ENCODE measurements around the gene N4BP2L2. TPM values are rescaled to one million over a fixed set of nuclear protein-coding genes. Genes with fewer than 3 reads are reported as not detected.
A peak's percentile ranks its signal among the peaks of the same experiment; 100 is the strongest.

Gene N4BP2L2
- total and polyA plus RNA-seq, 2 of the 13 experiments (the other 11 are each of a cell fraction or from before 2014, with no cell fraction given), result 58.9 to 81.2 TPM

DNA sequence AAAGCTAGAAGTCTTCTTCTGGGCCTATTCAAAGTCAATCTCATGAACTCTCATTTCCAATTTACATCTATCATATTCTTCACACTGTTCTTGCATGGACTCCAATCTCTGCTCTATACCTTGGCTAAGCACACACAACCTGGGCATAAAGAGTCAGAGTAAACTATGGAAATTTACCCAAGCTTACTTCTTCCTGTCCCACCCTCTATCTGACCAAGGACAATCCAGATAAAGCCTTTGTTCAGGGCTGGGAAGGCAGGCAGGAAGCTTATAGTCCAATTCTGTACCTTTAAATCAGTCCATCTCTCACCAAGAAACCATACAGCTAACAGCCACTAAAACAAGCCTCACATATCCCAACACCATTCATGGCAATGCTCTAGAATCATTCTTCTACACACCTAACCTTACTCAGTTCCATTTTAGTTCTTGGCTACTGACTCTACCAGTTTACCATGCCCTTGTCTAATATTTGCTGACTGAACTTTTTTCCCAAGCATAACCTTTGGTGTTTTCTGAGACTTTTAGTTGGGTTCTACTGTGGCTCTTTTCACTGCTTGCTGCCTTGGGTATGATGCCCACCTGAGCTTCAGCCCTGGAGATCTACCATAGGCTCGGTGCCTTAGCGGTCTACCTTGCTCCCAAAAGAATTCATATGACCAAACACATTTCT lies 38.9 kb downstream of the N4BP2L2 start (continued):
- TF ChIP-seq POGZ (CRISPR knock-in tag; IDR thresholded peaks at IDR 0.05), result peak; percentile 50; the same call in 1 of the 2 replicates

DNA sequence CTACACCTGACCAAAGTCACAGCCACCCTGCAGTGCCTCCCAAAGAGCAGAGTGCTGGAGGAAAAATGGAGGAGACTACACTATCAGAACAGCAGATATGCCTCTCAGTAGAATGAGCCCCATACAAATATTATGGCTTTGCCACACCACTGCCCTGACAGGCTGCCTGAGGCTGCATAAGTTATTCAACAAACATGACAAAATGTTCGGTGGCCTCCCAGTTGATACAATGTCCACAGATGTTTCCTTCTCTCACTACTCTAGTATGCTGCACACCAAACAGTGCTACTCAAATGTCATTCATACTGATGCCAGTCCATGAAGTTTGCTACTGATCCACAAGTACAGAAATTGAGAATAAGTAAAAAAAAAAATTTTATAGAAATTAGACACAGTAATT lies 41.0 kb downstream of the N4BP2L2 start:
- Histone ChIP-seq H3K4me3 (replicated peaks in 1 of 3; ENCODE audit: insufficient read depth in 1 of 3, low read depth in 2 of 3, low read length in 3 of 3) (no peak overlapping the region), H3K9me3 (ENCODE audit: low read length) (no peaks in the 10 kb centered on the region), H2AFZ (ENCODE audit: low read length) (no peak overlapping the region), H3K79me2 (ENCODE audit: insufficient read depth, low read length) (peaks cover 4% of the 10 kb centered on the region), H3K9ac (ENCODE audit: insufficient read depth, low read depth, low read length) (no peak overlapping the region), H3K36me3 (replicated peaks in 1 of 2; ENCODE audit: control insufficient read depth in 1 of 2, insufficient read depth in 2 of 2, low read length in 2 of 2) (no peaks in the 10 kb centered on the region), H3K27ac (ENCODE audit: extremely low read length, insufficient read depth, low read length) (no peak overlapping the region), H3K4me2 (ENCODE audit: low read depth, low read length) (no peak overlapping the region), H3K27me3 (ENCODE audit: control insufficient read depth in 1 of 2, insufficient read depth in 2 of 2, low read length in 2 of 2) (no peaks in the 10 kb centered on the region), H3K4me1 (ENCODE audit: insufficient read depth, low read length) (peaks cover 54% of the 10 kb centered on the region), H4K20me1 (ENCODE audit: insufficient read depth, low read length) (no peaks in the 10 kb centered on the region)
- peak; percentile 13 for DNase-seq (ENCODE audit: low spot score)
- FAIRE-seq, result no peak
- intact Hi-C loops (cut with micrococcal nuclease; ENCODE audit: unreplicated experiment) (loop anchor here (5.0 kb wide), 1 partner anchor 40 kb away; the partner anchor contains the start of gene N4BP2L2), in situ Hi-C loops (cut with HindIII; ENCODE audit: extremely low pct_ligation_motif_present, low pct_unique_long_range_greater_than_20kb) (no loop called here)
- BruUV-seq (replicated peaks), result no TSS peak
- peak; percentile 39 for ATAC-seq
- POLR2A ChIA-PET, result no interaction called here
- 45% methylated on average over 1 of the region's 1 CpG for WGBS (ENCODE audit: low lambda C conversion rate)
- CTCF ChIA-PET (ENCODE audit: low intra/inter-chr PET ratio, low total read pairs), result no interaction called here
- TF ChIP-seq ZNF879 (CRISPR knock-in tag; IDR thresholded peaks at IDR 0.05), result no peak
- TF ChIP-seq ATF1 (CRISPR knock-in tag; IDR thresholded peaks at IDR 0.05), result no peak
- TF ChIP-seq ZNF775 (CRISPR knock-in tag; IDR thresholded peaks at IDR 0.05; ENCODE audit: borderline replicate concordance), result no peak
- TF ChIP-seq, protein P1, sequence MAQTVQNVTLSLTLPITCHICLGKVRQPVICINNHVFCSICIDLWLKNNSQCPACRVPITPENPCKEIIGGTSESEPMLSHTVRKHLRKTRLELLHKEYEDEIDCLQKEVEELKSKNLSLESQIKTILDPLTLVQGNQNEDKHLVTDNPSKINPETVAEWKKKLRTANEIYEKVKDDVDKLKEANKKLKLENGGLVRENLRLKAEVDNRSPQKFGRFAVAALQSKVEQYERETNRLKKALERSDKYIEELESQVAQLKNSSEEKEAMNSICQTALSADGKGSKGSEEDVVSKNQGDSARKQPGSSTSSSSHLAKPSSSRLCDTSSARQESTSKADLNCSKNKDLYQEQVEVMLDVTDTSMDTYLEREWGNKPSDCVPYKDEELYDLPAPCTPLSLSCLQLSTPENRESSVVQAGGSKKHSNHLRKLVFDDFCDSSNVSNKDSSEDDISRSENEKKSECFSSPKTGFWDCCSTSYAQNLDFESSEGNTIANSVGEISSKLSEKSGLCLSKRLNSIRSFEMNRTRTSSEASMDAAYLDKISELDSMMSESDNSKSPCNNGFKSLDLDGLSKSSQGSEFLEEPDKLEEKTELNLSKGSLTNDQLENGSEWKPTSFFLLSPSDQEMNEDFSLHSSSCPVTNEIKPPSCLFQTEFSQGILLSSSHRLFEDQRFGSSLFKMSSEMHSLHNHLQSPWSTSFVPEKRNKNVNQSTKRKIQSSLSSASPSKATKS (CRISPR knock-in tag; IDR thresholded peaks at IDR 0.05), result no peak
- TF ChIP-seq RFX3 (CRISPR knock-in tag; IDR thresholded peaks at IDR 0.05), result no peak
- no peak for TF ChIP-seq ZZZ3 (CRISPR knock-in tag; IDR thresholded peaks at IDR 0.05; ENCODE audit: borderline replicate concordance)
- no peak for TF ChIP-seq BORCS8-MEF2B (CRISPR knock-in tag; IDR thresholded peaks at IDR 0.05)
- TF ChIP-seq, protein P2, sequence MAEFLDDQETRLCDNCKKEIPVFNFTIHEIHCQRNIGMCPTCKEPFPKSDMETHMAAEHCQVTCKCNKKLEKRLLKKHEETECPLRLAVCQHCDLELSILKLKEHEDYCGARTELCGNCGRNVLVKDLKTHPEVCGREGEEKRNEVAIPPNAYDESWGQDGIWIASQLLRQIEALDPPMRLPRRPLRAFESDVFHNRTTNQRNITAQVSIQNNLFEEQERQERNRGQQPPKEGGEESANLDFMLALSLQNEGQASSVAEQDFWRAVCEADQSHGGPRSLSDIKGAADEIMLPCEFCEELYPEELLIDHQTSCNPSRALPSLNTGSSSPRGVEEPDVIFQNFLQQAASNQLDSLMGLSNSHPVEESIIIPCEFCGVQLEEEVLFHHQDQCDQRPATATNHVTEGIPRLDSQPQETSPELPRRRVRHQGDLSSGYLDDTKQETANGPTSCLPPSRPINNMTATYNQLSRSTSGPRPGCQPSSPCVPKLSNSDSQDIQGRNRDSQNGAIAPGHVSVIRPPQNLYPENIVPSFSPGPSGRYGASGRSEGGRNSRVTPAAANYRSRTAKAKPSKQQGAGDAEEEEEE (CRISPR knock-in tag; IDR thresholded peaks at IDR 0.05; ENCODE audit: borderline replicate concordance), result no peak
- TF ChIP-seq, protein P3, sequence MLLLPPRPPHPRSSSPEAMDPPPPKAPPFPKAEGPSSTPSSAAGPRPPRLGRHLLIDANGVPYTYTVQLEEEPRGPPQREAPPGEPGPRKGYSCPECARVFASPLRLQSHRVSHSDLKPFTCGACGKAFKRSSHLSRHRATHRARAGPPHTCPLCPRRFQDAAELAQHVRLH (CRISPR knock-in tag; IDR thresholded peaks at IDR 0.05; ENCODE audit: borderline replicate concordance, low read depth), result no peak
- no peak for TF ChIP-seq ZNF136 (CRISPR knock-in tag; IDR thresholded peaks at IDR 0.05; ENCODE audit: low read depth)
- TF ChIP-seq MIER3 (CRISPR knock-in tag; IDR thresholded peaks at IDR 0.05; ENCODE audit: borderline replicate concordance), result no peak
- no peak for TF ChIP-seq KAT7 (CRISPR knock-in tag; IDR thresholded peaks at IDR 0.05; ENCODE audit: borderline replicate concordance)
- no peak for TF ChIP-seq ZNF160 (CRISPR knock-in tag; IDR thresholded peaks at IDR 0.05)
- TF ChIP-seq ZSCAN25 (CRISPR knock-in tag; IDR thresholded peaks at IDR 0.05), result no peak
- no peak for TF ChIP-seq PHF21A (CRISPR knock-in tag; IDR thresholded peaks at IDR 0.05)
